ENCODE measurements around the gene ATP6V1B1. TPM values are rescaled to one million over a fixed set of nuclear protein-coding genes. Genes with fewer than 3 reads are reported as not detected.

Gene ATP6V1B1
- total and polyA plus RNA-seq, 2 of the 13 experiments (the other 11 are each of a cell fraction or from before 2014, with no cell fraction given) = 0.58 to 1.6 TPM

GRCh38 chr2:70889716-70890037, 46.0 kb upstream of the ATP6V1B1 start (continued):
- TF ChIP-seq ETV6 (CRISPR knock-in tag; conservative IDR thresholded peaks at IDR 0.05) = no peak
- TF ChIP-seq ZNF274 (CRISPR knock-in tag; IDR thresholded peaks at IDR 0.05) = no peak
- no peak for TF ChIP-seq ZNF619 (CRISPR knock-in tag; IDR thresholded peaks at IDR 0.05)
- TF ChIP-seq POLR2AphosphoS2 (IDR thresholded peaks at IDR 0.05; ENCODE audit: low read depth, low read length) = no peak
- no peak for TF ChIP-seq FOXA1 (IDR thresholded peaks at IDR 0.05)
- no peak for TF ChIP-seq FOXA1 (CRISPR knock-in tag; IDR thresholded peaks at IDR 0.05)

GRCh38 chr2:70890469-70891065, 45.1 kb upstream of the ATP6V1B1 start:
- DNase-seq (ENCODE audit: low spot score) = no peak
- H3K36me3 ChIP-seq (replicated peaks in 1 of 2; ENCODE audit: control insufficient read depth in 1 of 2, insufficient read depth in 2 of 2, low read length in 2 of 2) = no peaks in the 10 kb centered on the region
- H3K27ac ChIP-seq (ENCODE audit: extremely low read length, insufficient read depth, low read length) = no peak overlapping the region
- FAIRE-seq = no peak
- no peaks in the 10 kb centered on the region for H3K79me2 ChIP-seq (ENCODE audit: insufficient read depth, low read length)
- H4K20me1 ChIP-seq (ENCODE audit: insufficient read depth, low read length) = no peaks in the 10 kb centered on the region
- no peak overlapping the region for H3K4me3 ChIP-seq (replicated peaks in 1 of 3; ENCODE audit: insufficient read depth in 1 of 3, low read depth in 2 of 3, low read length in 3 of 3)
- WGBS (ENCODE audit: low lambda C conversion rate) = 12% methylated on average over 4 of the region's 5 CpGs
- H3K4me1 ChIP-seq (ENCODE audit: insufficient read depth, low read length) = peaks cover 37% of the 10 kb centered on the region
- peaks cover 4 to 47% of the 10 kb centered on the region in 2 experiments; a peak in 4 of 5 replicates for H3K27me3 ChIP-seq (ENCODE audit: control insufficient read depth in 1 of 2, insufficient read depth in 2 of 2, low read length in 2 of 2)
- in situ Hi-C loops (cut with HindIII; ENCODE audit: extremely low pct_ligation_motif_present, low pct_unique_long_range_greater_than_20kb) (no loop called here), intact Hi-C loops (cut with micrococcal nuclease; ENCODE audit: unreplicated experiment) (no loop called here)
- H3K9ac ChIP-seq (ENCODE audit: insufficient read depth, low read depth, low read length) = no peak overlapping the region
- TF ChIP-seq HNF4A (CRISPR knock-in tag; IDR thresholded peaks at IDR 0.05) = peak; percentile 28; the same call in 1 of the 2 replicates
- TF ChIP-seq XBP1 (CRISPR knock-in tag; IDR thresholded peaks at IDR 0.05) = no peak
- no peaks in the 10 kb centered on the region for H3K9me3 ChIP-seq (ENCODE audit: low read length)
- CTCF ChIA-PET (ENCODE audit: low intra/inter-chr PET ratio, low total read pairs) = interaction anchor here (1.4 kb wide), 1 partner anchor 19 kb away, joined by 3 read pairs; no protein-coding TSS in a partner anchor
- no peak overlapping the region for H2AFZ ChIP-seq (ENCODE audit: low read length)
- POLR2A ChIA-PET = no interaction called here
- BruUV-seq (replicated peaks) = no TSS peak
- no peak overlapping the region for H3K4me2 ChIP-seq (ENCODE audit: low read depth, low read length)
- ATAC-seq = peak; percentile 37

All from HepG2 (cell line).